Activated naive CD4-positive, alpha-beta T cell treated with anti-CD3 and anti-CD28 coated beads, Interleukin-2, amount 10 ng/mL, durations not matched to agents 7 days and 5 days (primary cell): Measurements from ENCODE around the gene TRAF6.

Experiments
- CTCF ChIA-PET: fragments of 350-600 bp; sonication (Branson Sonifier 250); formaldehyde crosslinking; loops from one replicate; lab custom pipeline; 2021; ENCODE audit warnings: antibody characterized with exemption; lab: Charles Lee
- DNase-seq: peaks from one replicate; pipeline ENCODE4 v3.0.0-alpha.2; 2020
- H3K27ac Mint-ChIP-seq: one replicate; pipeline ENCODE4 v1.8.0; 2021; ENCODE audit warnings: mild to moderate bottlenecking, moderate library complexity, mixed read lengths
- H3K27me3 Mint-ChIP-seq: one replicate; pipeline ENCODE4 v1.8.0; 2021; ENCODE audit warnings: mild to moderate bottlenecking, mixed read lengths
- H3K36me3 Mint-ChIP-seq: one replicate; pipeline ENCODE4 v1.8.0; 2021; ENCODE audit warnings: mixed read lengths
- H3K4me1 Mint-ChIP-seq: one replicate; pipeline ENCODE4 v1.8.0; 2021; ENCODE audit warnings: mixed read lengths
- H3K4me3 Mint-ChIP-seq: one replicate; pipeline ENCODE4 v1.8.0; 2021; ENCODE audit warnings: mild to moderate bottlenecking, moderate library complexity, mixed read lengths
- H3K9me3 Mint-ChIP-seq: one replicate; pipeline ENCODE4 v1.8.0; 2021; ENCODE audit warnings: mixed read lengths

Gene TRAF6

GRCh38 chr11:36449561-36450096 is 60.4 kb downstream of the TRAF6 start:
- DNase-seq, result no peak
- Mint-ChIP-seq H3K4me1 (peaks cover 42% of the 10 kb centered on the region), H3K9me3 (no peaks in the 10 kb centered on the region), H3K4me3 (peak overlapping the region; percentile 43), H3K27me3 (no peaks in the 10 kb centered on the region), H3K27ac (peak overlapping the region; percentile 46), H3K36me3 (peaks cover 4% of the 10 kb centered on the region)
- CTCF ChIA-PET, result interaction anchor here (0.8 to 2.1 kb wide), 8 partner anchors 9 to 158 kb away, joined by 3 to 8 read pairs (median 4); no protein-coding TSS in a partner anchor

- no peaks in the 10 kb centered on the region for H3K9me3 Mint-ChIP-seq
- CTCF ChIA-PET, result no interaction called here
- H3K36me3 Mint-ChIP-seq, result peaks cover 4% of the 10 kb centered on the region
- no peak overlapping the region for H3K4me3 Mint-ChIP-seq
- H3K4me1 Mint-ChIP-seq, result peaks cover 33% of the 10 kb centered on the region
- H3K27me3 Mint-ChIP-seq, result no peaks in the 10 kb centered on the region
- DNase-seq, result no peak
- no peak overlapping the region for H3K27ac Mint-ChIP-seq
Observed at GRCh38 chr11:36447947-36448346, 62.1 kb downstream of the TRAF6 start.

- CTCF ChIA-PET, result no interaction called here
- Mint-ChIP-seq H3K27me3 (no peaks in the 10 kb centered on the region), H3K4me3 (no peak overlapping the region), H3K36me3 (peaks cover 4% of the 10 kb centered on the region), H3K4me1 (peaks cover 29% of the 10 kb centered on the region), H3K27ac (no peak overlapping the region), H3K9me3 (no peaks in the 10 kb centered on the region)
- no peak for DNase-seq
Observed at GRCh38 chr11:36447514-36447913, 62.6 kb downstream of the TRAF6 start.

GRCh38 chr11:36446135-36446534 is 63.9 kb downstream of the TRAF6 start:
- Mint-ChIP-seq H3K4me3 (no peak overlapping the region), H3K27me3 (no peaks in the 10 kb centered on the region), H3K27ac (no peak overlapping the region), H3K9me3 (no peaks in the 10 kb centered on the region), H3K36me3 (peaks cover 4% of the 10 kb centered on the region), H3K4me1 (peaks cover 15% of the 10 kb centered on the region)
- CTCF ChIA-PET, result interaction anchor here (1.5 kb wide), 1 partner anchor 69 kb away, joined by 3 read pairs; no protein-coding TSS in a partner anchor
- DNase-seq, result no peak

- Mint-ChIP-seq H3K4me3 (no peak overlapping the region), H3K36me3 (no peaks in the 10 kb centered on the region), H3K4me1 (no peaks in the 10 kb centered on the region), H3K27me3 (no peaks in the 10 kb centered on the region), H3K27ac (no peak overlapping the region), H3K9me3 (no peaks in the 10 kb centered on the region)
- CTCF ChIA-PET, result no interaction called here
- no peak for DNase-seq
Observed at GRCh38 chr11:36443661-36444060, 66.4 kb downstream of the TRAF6 start.

- Mint-ChIP-seq H3K4me1 (no peaks in the 10 kb centered on the region), H3K9me3 (no peaks in the 10 kb centered on the region), H3K4me3 (no peak overlapping the region), H3K36me3 (no peaks in the 10 kb centered on the region), H3K27me3 (no peaks in the 10 kb centered on the region), H3K27ac (no peak overlapping the region)
- DNase-seq, result no peak
- CTCF ChIA-PET, result interaction anchor here (0.9 to 1.3 kb wide), 2 partner anchors 8 to 62 kb away, joined by 3 read pairs; no protein-coding TSS in a partner anchor
Observed at GRCh38 chr11:36441610-36442208, 68.4 kb downstream of the TRAF6 start.

GRCh38 chr11:36438126-36438525 is 71.9 kb downstream of the TRAF6 start:
- H3K27me3 Mint-ChIP-seq, result peaks cover 7% of the 10 kb centered on the region
- DNase-seq, result no peak
- H3K9me3 Mint-ChIP-seq, result peaks cover 2% of the 10 kb centered on the region
- no peaks in the 10 kb centered on the region for H3K4me1 Mint-ChIP-seq
- no peaks in the 10 kb centered on the region for H3K36me3 Mint-ChIP-seq
- H3K4me3 Mint-ChIP-seq, result no peak overlapping the region
- H3K27ac Mint-ChIP-seq, result no peak overlapping the region
- CTCF ChIA-PET, result no interaction called here

GRCh38 chr11:36437413-36437812 is 72.7 kb downstream of the TRAF6 start:
- H3K4me1 Mint-ChIP-seq, result no peaks in the 10 kb centered on the region
- CTCF ChIA-PET, result no interaction called here
- H3K27me3 Mint-ChIP-seq, result peaks cover 7% of the 10 kb centered on the region
- H3K27ac Mint-ChIP-seq, result no peak overlapping the region
- no peak overlapping the region for H3K4me3 Mint-ChIP-seq
- no peaks in the 10 kb centered on the region for H3K36me3 Mint-ChIP-seq
- DNase-seq, result no peak
- H3K9me3 Mint-ChIP-seq, result peaks cover 2% of the 10 kb centered on the region
